Natural killer cell treated with Interleukin-12 subunit alpha and Interleukin-12 subunit beta and Interleukin-15 and Interleukin-18, amount 100 ng/mL, for 72 hours (primary cell): ENCODE data around the gene CACNG1. TPM values are rescaled to one million over a fixed set of nuclear protein-coding genes. Genes with fewer than 3 reads are reported as not detected.
"Not testable (repeated sequence)": the region's sequence is repeated elsewhere in the genome, so short reads cannot be mapped to it uniquely, and the experiment has no call there.

Source experiments
- ATAC-seq, 2 donors: fragments of 150-1000 bp; cut with Tn5 transposase in 1 of 2; sonication (Bioruptor Pico), chemical (Tn5 transposase) in 1 of 2; 2 replicates each; pipeline ENCODE4 v1.10.0; 2021
- DNase-seq: peaks from one replicate; pipeline ENCODE4 v3.0.0; 2022; ENCODE audit warnings: low spot score
- H3K27ac Mint-ChIP-seq, 2 donors: 1 replicate in 1 of 2; 2 replicates in 1 of 2; pipeline ENCODE4 v1.8.0; 2022; ENCODE audit warnings: mixed read lengths in 2 of 2, mild to moderate bottlenecking in 1 of 2, moderate library complexity in 1 of 2
- H3K27me3 Mint-ChIP-seq, 2 donors: 1 replicate in 1 of 2; 2 replicates in 1 of 2; pipeline ENCODE4 v1.8.0; 2022; ENCODE audit warnings: mixed read lengths in 2 of 2
- H3K36me3 Mint-ChIP-seq: one replicate; pipeline ENCODE4 v1.8.0; 2022; ENCODE audit warnings: mixed read lengths
- H3K4me1 Mint-ChIP-seq, 2 donors: 1 replicate in 1 of 2; 2 replicates in 1 of 2; pipeline ENCODE4 v1.8.0; 2022; ENCODE audit warnings: low read depth in 2 of 2, mixed read lengths in 2 of 2, mild to moderate bottlenecking in 1 of 2
- H3K4me3 Mint-ChIP-seq: one replicate; pipeline ENCODE4 v1.8.0; 2022; ENCODE audit warnings: mixed read lengths
- H3K9me3 Mint-ChIP-seq: 2 replicates; pipeline ENCODE4 v1.8.0; 2022; ENCODE audit warnings: mixed read lengths
- total RNA-seq, 2 donors: library from RNA; stranded (reverse); gene quantifications; one replicate each; pipeline ENCODE4 v1.2.3, GENCODE V29; 2022

Gene CACNG1
- total RNA-seq, 2 donors from 2014 or later = not detected

- Mint-ChIP-seq H3K27me3 (peaks cover 0 to 9% of the 10 kb centered on the region in 2 donors), H3K9me3 (no peaks in the 10 kb centered on the region), H3K36me3 (no peaks in the 10 kb centered on the region), H3K4me3 (no peak overlapping the region), H3K27ac (no peak overlapping the region), H3K4me1 (peaks cover 0 to 3% of the 10 kb centered on the region in 2 donors)
- DNase-seq = no peak
- ATAC-seq = no peak
Measured at GRCh38 chr17:67033613-67034012, 10.7 kb upstream of the CACNG1 start.

- H3K4me3 Mint-ChIP-seq = no peak overlapping the region
Measured at GRCh38 chr17:67035131-67036083, 8.9 kb upstream of the CACNG1 start.

DNA sequence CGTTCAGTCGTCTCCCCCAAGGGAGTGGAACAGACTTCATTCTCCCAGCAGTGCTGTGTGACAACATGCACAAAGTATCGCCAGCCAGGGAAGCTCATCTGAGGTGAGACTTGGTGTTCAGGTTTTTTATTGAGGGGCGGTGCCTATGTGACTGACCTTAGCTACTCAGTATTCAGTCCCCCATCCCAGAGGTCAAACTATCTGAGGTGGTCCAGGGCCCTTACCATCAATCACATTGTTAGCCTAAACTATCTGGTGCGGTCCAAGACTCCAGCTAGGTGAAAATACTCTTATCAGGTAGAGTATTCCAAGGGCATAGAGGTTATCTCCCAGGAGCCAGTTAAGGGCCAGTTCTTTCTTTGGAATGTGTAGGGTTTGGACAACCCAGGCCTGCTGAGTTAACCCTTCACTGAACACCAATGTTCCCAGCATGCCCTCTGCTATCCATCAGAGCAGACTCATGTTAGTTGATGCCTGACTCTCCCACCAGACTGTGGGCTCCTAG is 5.4 kb upstream of the CACNG1 start:
- H3K4me1 Mint-ChIP-seq = peaks cover 0 to 3% of the 10 kb centered on the region in 2 donors
- DNase-seq (no peak), ATAC-seq (no peak)
- no peaks in the 10 kb centered on the region for H3K36me3 Mint-ChIP-seq
- no peak overlapping the region for H3K27ac Mint-ChIP-seq
- no peaks in the 10 kb centered on the region for H3K9me3 Mint-ChIP-seq
- no peak overlapping the region for H3K4me3 Mint-ChIP-seq
- H3K27me3 Mint-ChIP-seq = peaks cover 0 to 9% of the 10 kb centered on the region in 2 donors

More at GRCh38 chr17:67035131-67036083, 8.9 kb upstream of the CACNG1 start:
- H3K27me3 Mint-ChIP-seq = peaks cover 0 to 9% of the 10 kb centered on the region in 2 donors
- ATAC-seq (no peak), DNase-seq (no peak)
- no peaks in the 10 kb centered on the region for H3K9me3 Mint-ChIP-seq
- peaks cover 0 to 3% of the 10 kb centered on the region in 2 donors for H3K4me1 Mint-ChIP-seq
- no peak overlapping the region for H3K27ac Mint-ChIP-seq
- no peaks in the 10 kb centered on the region for H3K36me3 Mint-ChIP-seq

GRCh38 chr17:67040652-67041051 is 3.7 kb upstream of the CACNG1 start:
- H3K4me3 Mint-ChIP-seq = no peak overlapping the region
- ATAC-seq (no peak), DNase-seq (no peak)
- H3K36me3 Mint-ChIP-seq = no peaks in the 10 kb centered on the region
- H3K9me3 Mint-ChIP-seq = no peaks in the 10 kb centered on the region
- H3K27ac Mint-ChIP-seq = no peak overlapping the region
- H3K4me1 Mint-ChIP-seq = no peaks in the 10 kb centered on the region
- peaks cover 0 to 9% of the 10 kb centered on the region in 2 donors for H3K27me3 Mint-ChIP-seq

GRCh38 chr17:67041119-67041518 is 3.2 kb upstream of the CACNG1 start:
- DNase-seq, H3K27ac Mint-ChIP-seq, H3K36me3 Mint-ChIP-seq, H3K9me3 Mint-ChIP-seq, ATAC-seq, H3K27me3 Mint-ChIP-seq, H3K4me3 Mint-ChIP-seq, H3K4me1 Mint-ChIP-seq: not testable (repeated sequence)

GRCh38 chr17:67041531-67041930 is 2.8 kb upstream of the CACNG1 start:
- no peak overlapping the region for H3K4me3 Mint-ChIP-seq
- H3K9me3 Mint-ChIP-seq = no peaks in the 10 kb centered on the region

DNA sequence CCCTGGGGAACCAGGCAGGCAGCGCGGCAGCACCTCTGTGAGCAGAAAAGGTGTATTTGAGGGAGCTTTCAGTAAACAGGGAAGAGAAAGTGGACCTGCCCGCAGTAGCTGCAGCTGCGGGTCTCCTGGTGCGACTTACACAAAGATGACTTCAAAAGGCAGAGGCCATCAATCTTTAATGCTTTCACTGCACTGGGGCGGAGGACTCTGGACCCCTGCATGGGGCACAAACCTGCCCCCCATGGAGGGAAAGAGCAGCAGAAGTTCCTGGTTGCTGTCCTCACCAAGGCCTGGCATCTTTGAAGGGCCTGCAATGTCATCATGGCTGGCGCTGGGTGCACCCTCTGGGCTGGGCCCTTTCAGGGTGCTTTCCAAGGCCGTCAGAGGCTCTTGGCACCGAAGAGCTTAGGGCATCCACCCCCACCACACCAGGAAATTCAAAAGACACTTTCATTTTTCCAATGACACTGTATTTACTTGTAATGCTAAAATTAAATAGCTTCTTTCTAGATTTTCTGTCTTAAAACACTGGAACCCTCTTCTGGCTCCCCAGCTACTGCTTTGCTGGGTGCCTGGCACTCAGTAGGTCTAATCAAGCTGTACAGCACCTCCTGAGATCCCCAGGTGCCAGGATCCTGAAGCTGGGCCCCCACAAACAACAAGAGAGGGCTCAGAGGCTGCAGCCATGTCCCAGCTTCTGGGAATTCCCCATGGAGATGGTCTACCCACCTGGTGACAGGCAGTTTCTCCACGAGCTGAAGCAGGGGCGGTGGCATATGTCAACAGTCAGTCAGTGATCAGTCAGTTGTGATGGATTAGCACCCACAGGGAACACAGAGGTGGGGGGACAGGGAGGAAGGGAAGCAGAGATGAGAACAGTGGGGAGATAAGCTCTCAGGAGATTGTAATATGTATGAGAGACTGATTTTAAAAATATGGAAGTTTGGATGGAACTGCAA is 2.1 kb upstream of the CACNG1 start:
- no peaks in the 10 kb centered on the region for H3K36me3 Mint-ChIP-seq
- DNase-seq (no peak), ATAC-seq (no peak)
- no peak overlapping the region for H3K4me3 Mint-ChIP-seq
- no peaks in the 10 kb centered on the region for H3K27me3 Mint-ChIP-seq
- no peaks in the 10 kb centered on the region for H3K9me3 Mint-ChIP-seq
- H3K27ac Mint-ChIP-seq = no peak overlapping the region
- H3K4me1 Mint-ChIP-seq = no peaks in the 10 kb centered on the region

More at GRCh38 chr17:67041531-67041930, 2.8 kb upstream of the CACNG1 start:
- H3K27ac Mint-ChIP-seq = no peak overlapping the region
- peaks cover 0 to 5% of the 10 kb centered on the region in 2 donors for H3K27me3 Mint-ChIP-seq
- no peaks in the 10 kb centered on the region for H3K4me1 Mint-ChIP-seq
- no peak for DNase-seq
- no peak for ATAC-seq
- H3K36me3 Mint-ChIP-seq = no peaks in the 10 kb centered on the region

DNA sequence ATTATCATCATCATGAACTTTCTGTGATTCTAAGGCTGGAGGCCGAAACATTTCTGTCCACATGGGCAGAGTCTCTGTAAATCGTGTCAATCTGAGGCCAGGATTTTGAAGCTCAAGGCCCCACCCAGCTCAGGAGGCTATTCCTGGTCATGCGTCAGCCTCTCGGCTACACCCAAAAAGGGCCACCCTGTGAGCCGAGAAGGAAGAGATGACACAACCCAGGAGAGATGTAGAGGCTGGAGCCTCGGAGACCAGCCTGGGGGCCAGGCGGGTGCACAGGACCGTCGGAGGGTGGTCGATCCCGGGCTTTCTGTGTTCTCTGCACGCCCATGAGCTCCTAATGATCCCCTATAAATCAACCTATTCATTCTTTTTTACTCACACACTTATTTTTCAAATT is 1.1 kb upstream of the CACNG1 start:
- Mint-ChIP-seq H3K4me3 (no peak overlapping the region), H3K36me3 (peaks cover 6% of the 10 kb centered on the region), H3K4me1 (no peaks in the 10 kb centered on the region), H3K27ac (no peak overlapping the region), H3K27me3 (no peaks in the 10 kb centered on the region), H3K9me3 (no peaks in the 10 kb centered on the region)
- no peak for ATAC-seq
- no peak for DNase-seq

- no peaks in the 10 kb centered on the region for H3K27me3 Mint-ChIP-seq
- peaks cover 5% of the 10 kb centered on the region for H3K9me3 Mint-ChIP-seq
- no peaks in the 10 kb centered on the region for H3K4me1 Mint-ChIP-seq
- no peak overlapping the region for H3K4me3 Mint-ChIP-seq
- no peak for DNase-seq
- no peak for ATAC-seq
- no peak overlapping the region for H3K27ac Mint-ChIP-seq
- H3K36me3 Mint-ChIP-seq = peaks cover 13% of the 10 kb centered on the region
Measured at GRCh38 chr17:67044940-67045339, 586 bp downstream of the CACNG1 start.

- ATAC-seq (peak in 1 of 2 donors; percentile 32), DNase-seq (no peak)
- H3K36me3 Mint-ChIP-seq = peaks cover 13% of the 10 kb centered on the region
- no peak overlapping the region for H3K27ac Mint-ChIP-seq
- H3K9me3 Mint-ChIP-seq = peaks cover 5% of the 10 kb centered on the region
- H3K4me3 Mint-ChIP-seq = no peak overlapping the region
- no peaks in the 10 kb centered on the region for H3K4me1 Mint-ChIP-seq
- no peaks in the 10 kb centered on the region for H3K27me3 Mint-ChIP-seq
Measured at GRCh38 chr17:67046398-67046797, 2.0 kb downstream of the CACNG1 start.

DNA sequence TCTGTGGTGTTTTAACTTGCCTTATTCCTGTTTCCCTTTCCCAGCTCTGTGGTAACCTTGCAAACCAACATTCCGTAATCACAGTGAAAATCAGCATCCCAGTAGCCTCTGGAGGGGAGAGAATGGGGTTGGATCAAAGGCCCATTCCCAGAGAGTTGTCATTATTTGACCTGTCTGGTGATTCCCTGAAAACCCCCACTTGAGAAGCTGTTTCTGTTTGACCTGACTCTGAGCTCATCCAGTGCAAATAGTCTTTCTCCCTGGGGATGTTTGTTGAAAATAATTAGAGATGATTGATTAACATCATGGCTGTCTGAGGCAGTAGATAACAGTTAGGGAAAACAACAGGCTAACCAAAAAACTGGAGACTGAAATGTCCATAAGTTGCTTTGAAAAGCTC is 3.0 kb downstream of the CACNG1 start:
- DNase-seq (no peak), ATAC-seq (no peak)
- Mint-ChIP-seq H3K4me3 (no peak overlapping the region), H3K27me3 (no peaks in the 10 kb centered on the region), H3K4me1 (peaks cover 0 to 2% of the 10 kb centered on the region in 2 donors), H3K27ac (no peak overlapping the region), H3K36me3 (peaks cover 13% of the 10 kb centered on the region), H3K9me3 (peaks cover 5% of the 10 kb centered on the region)

- DNase-seq (peak; percentile 23), ATAC-seq (no peak)
- Mint-ChIP-seq H3K4me3 (no peak overlapping the region), H3K4me1 (peaks cover 0 to 2% of the 10 kb centered on the region in 2 donors), H3K27me3 (no peaks in the 10 kb centered on the region), H3K36me3 (peaks cover 13% of the 10 kb centered on the region), H3K27ac (no peak overlapping the region), H3K9me3 (peaks cover 5% of the 10 kb centered on the region)
Measured at GRCh38 chr17:67049025-67049739, 4.8 kb downstream of the CACNG1 start.

DNA sequence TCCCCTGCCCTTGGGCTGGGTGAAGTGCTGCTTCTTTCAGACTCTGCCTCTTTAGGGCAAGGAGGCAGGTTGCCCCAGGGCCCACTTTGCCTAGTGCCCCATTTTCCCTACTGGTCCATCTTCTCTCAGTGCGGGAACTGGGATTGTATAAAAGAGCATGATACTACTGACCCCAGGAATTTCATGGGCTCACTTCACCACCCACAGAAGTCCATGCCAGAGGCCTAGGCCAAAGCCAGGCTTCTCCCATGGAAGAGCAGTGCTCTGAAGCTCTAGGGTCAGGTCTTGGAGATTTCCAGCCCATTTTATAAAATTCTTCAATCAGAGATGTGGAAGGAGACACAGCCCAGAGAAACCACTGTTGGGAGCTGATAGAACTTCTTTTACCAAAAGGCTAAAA is 5.7 kb downstream of the CACNG1 start:
- peaks cover 5% of the 10 kb centered on the region for H3K9me3 Mint-ChIP-seq
- no peaks in the 10 kb centered on the region for H3K27me3 Mint-ChIP-seq

More for the DNA sequence above, 5.7 kb downstream of the CACNG1 start:
- Mint-ChIP-seq H3K36me3 (peaks cover 13% of the 10 kb centered on the region), H3K4me1 (peaks cover 0 to 2% of the 10 kb centered on the region in 2 donors), H3K4me3 (no peak overlapping the region), H3K27ac (no peak overlapping the region)
- DNase-seq (peak; percentile 51), ATAC-seq (no peak)
